Activated CD4-positive, CD25-positive, alpha-beta regulatory T cell treated with anti-CD3 and anti-CD28 coated beads, Interleukin-2, amount 50 U/mL, for 24 hours (primary cell): Measurements from ENCODE around the gene PTDSS2.
A peak's percentile ranks its signal among the peaks of the same experiment; 100 is the strongest.
"Not testable (repeated sequence)": the region's sequence is repeated elsewhere in the genome, so short reads cannot be mapped to it uniquely, and the experiment has no call there.

Experiments used
- ATAC-seq, 2 donors: fragments of 150-1000 bp; cut with Tn5 transposase; one replicate each; pipeline ENCODE4 v1.10.0; 2021; ENCODE audit warnings: mild to moderate bottlenecking in 1 of 2, moderate library complexity in 1 of 2

PTDSS2 gene

GRCh38 chr11:414318-414857, 35.7 kb upstream of the PTDSS2 start:
- ATAC-seq = peak; percentile 26 to 31

DNA sequence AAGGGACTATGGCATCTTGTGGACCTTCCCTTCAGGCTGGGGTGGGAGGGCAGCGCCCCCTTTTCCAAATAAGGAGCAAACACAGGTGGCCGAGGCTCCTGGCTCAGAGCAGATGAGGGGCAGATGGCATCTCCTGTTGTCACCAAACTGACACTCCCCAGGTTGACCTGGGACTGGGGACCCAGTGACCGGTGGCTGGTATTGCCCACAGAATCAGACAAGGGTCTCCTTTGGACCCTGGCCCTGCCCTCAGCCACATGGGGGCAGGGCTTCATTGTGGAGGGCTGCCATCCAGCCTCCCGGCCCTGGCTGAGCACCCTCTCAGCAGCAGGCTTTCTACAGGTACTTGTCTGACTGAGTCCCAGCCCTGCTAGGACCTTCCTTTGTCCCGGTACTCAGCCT, 34.4 kb upstream of the PTDSS2 start:
- no peak for ATAC-seq

- peak in 1 of 2 donors; percentile 3 for ATAC-seq
These were observed 33.9 kb upstream of the PTDSS2 start for GRCh38 chr11:416051-416756.

DNA sequence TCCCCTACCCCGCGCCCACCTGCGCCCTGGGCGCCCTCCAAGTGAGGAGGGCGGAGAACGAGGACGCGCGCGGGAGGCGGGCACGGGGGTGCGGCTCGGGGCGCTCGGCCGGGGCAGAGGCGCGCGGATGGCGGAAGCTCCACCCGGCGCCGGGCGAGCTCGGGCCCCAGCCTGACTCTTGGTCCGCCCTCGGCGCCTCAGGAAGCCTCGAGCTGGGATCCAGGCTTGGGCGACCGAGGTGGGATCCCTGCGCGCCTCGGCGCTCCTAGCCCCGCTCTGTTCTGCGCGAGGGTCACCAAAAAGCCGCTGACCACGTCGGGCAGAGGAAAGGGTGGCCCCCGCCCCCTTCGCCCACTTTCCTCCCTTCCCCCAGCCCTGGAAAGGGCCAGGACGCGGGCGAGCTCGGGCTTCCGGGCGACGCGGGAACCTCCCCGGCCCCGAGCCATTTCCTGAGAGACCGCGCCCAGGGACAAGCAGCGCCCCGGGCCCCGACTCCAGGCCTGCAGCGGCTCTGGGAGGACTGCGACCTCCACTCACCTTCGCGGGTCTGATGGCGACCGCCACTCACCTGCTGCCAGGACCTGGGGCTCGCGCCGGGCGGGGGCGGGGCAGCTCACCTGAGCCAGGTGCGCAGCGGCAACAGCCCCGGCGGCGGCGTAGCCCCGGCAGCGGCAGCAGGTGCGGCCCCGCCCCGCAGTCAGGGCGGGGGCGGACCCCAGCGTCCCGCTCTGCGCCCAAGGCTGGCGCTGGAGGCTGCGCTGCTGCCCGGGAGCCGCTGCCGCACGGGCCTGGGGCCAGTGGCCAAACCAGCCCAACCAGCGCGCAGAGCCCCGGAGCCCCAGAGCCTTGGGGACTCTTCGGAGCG, 33.1 kb upstream of the PTDSS2 start:
- ATAC-seq = peak; percentile 15 to 43

GRCh38 chr11:417652-418342, 32.3 kb upstream of the PTDSS2 start:
- no peak for ATAC-seq

DNA sequence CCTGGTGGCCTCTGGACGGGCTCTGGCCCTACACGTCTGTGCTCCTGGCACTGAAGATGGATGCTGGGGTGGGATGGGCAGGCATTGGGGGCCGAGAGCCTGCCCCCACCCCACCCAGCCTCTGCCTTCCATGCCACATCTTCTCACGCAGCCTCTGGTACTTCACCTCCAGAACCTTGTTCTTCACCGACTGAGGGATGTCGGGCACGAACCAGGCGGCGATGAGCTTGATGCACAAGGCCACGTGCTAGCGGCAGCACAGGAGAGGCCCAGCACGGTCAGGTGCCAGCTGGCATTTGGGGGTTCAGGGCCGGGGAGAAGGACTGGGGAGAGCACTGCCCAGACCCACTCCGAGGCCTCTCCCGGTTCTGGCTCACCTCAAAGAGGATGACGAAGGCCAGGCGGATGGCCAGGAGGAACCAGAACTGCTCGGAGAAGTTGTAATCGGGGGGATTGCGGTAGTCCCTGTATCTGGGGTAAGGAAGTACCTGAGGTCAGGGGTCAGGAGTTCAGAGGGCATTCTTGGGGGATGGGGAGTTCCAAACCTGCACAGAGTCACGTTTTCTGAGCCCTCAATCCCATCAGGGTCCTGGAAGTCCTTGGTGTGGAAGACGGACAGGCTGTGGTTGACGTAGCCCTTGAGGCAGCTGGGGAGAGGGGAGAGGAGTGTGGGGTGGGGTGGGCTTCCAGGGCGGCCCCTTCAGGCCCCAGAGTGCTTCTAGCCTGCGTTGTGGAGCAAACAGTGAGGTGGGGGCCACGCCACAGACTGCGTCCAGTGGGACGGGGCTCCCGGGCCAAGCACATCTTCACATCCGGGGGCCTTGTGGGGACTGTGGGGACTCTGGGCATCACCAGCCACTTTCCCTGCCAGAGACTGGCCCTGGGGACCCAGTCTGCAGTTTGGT, 31.5 kb upstream of the PTDSS2 start:
- ATAC-seq = no peak

DNA sequence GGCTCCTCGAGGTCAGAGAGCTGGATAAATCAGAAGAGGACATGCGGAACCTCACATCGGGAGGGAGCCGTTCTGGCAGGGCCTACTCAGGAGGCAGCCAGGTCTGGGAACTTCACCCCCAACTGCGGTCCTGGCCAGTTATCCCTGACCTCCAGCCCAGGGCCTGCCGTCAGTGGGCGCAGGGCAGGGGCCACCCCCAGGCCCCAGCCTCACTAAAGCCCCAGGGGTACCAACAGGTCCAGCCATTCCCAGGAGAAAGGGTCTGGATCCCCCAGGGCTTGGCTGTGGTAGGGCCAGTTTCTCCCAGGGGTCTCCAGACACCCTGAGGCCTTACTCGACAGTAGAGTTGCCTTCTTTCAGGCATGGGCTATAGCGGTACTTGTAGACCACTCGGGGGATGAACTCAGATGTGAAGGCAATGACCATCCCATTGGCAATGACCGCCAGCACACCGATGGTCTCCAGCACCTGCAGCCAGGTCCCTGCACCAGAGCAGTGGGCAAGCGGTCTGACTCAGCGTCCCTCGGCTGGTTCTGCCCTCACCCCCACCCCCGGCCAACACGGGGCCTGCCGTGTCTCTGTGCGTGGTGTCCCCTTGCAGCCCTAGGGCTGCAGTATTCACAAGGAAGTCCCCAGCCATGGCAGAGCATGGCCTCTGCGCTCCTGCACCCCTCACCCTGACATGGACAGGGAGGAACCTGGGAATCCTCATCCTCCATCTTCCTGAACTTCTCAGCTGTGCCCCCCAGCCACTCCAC, 30.7 kb upstream of the PTDSS2 start:
- ATAC-seq = no peak

GRCh38 chr11:420054-420910, 29.8 kb upstream of the PTDSS2 start:
- ATAC-seq = no peak

GRCh38 chr11:420911-421321, 29.2 kb upstream of the PTDSS2 start:
- no peak for ATAC-seq

DNA sequence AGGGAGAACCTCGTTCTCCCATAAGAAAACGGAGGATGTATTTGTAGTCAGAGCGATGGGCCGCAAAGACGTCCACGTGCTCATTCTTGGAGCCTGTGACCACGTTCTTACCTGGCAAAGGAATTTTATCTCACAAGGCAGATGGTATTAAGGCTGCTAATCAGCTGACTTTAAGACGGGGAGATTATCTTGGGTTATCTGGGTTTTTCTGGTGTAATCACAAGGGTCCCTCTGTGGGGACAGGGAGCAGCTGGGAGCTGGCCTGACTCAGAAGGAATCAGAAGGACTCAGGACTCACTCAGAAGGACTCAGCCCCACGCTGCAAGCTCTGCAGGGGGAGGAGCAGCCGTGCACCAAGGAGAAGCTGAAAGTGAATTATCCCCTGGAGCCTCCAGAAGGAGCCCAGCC, 27.8 kb upstream of the PTDSS2 start:
- ATAC-seq = no peak

GRCh38 chr11:424232-424631, 25.8 kb upstream of the PTDSS2 start:
- no peak for ATAC-seq

- ATAC-seq = not testable (repeated sequence)
These were observed 25.3 kb upstream of the PTDSS2 start for GRCh38 chr11:424766-425165.

DNA sequence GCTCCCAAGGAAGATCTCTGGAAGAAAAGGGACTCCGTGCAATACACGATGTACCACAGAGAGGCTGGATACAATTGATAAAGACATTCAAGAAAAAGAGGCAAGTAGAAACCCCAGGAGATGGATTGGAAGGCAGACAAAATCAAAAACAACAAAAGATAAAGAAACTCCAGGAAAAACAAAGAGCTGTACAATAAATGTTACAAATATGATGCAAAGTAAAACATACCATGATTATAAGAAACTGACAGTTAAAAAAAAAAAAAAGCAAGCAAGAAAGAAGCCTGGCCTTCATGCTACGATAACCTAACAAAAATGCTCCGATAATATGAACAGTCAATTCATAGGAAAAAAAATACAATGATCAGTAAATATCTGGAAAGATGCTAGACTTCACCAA, 24.8 kb upstream of the PTDSS2 start:
- ATAC-seq = no peak

DNA sequence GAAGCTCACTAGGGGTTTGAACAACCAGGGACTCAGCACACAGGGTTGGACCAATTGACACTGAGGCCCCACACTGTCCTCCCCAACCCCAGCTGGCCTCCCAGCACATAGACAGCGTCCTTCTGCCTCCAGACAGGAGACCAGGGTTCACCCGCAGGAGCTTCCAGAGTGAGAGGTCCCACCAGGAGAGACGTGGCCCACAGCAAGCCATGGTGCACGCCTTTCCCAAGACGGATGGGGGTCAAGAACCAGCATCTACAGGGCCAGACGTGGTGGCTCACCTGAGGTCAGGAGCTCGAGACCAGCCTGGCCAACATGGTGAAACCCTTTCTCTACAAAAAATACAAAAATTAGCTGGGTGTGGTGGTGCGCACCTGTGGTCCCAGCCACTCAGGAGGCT, 23.2 kb upstream of the PTDSS2 start:
- ATAC-seq = no peak

GRCh38 chr11:428295-428694, 21.8 kb upstream of the PTDSS2 start:
- no peak for ATAC-seq

- no peak for ATAC-seq
These were observed 20.7 kb upstream of the PTDSS2 start for GRCh38 chr11:429391-429790.

DNA sequence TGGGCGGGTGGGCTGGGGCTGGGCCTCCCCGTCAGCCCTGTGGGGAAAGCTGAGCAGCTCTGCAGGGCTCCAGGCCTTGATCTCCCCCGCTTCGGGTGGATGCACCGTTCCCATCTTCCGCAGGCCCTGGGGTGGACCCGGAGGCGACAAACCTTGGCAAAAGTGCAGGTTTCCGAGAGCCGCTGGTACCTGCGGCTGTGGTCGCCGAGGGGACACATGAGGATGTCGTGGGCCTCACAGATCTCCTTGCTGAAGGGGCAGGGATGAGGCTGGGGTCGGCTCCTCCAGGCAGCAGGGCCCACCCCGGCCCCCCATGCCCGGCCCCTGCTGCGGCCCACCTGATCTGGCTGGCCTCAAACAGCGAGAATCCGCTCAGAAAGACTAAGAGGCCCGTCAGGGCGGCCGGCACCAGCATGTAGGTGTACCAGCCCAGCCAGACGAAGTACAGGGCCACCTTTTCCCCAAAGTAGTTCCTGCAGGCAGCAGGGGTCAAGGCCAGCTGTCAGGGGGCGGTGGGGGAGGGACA, 20.1 kb upstream of the PTDSS2 start:
- ATAC-seq = no peak

DNA sequence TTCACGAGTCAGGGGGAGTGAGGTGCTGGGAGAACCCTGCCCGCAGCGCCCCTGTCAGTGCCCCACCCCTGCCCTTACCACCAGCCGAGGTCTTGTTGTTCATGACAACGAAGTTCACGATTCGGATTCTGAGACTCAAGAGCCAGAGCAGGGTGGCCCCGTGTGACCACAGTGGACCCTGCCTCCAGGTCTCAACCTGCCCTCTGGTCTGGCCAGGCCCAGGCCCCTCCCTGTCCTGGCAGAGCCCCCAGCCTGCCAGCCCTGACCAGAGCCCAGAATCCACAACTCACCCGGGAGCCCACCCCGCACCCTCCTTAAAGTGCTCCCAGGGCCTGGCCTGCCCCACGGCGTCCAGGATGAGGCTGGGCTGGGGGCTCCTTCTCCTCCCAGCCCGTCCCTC, 18.2 kb upstream of the PTDSS2 start:
- ATAC-seq = no peak

DNA sequence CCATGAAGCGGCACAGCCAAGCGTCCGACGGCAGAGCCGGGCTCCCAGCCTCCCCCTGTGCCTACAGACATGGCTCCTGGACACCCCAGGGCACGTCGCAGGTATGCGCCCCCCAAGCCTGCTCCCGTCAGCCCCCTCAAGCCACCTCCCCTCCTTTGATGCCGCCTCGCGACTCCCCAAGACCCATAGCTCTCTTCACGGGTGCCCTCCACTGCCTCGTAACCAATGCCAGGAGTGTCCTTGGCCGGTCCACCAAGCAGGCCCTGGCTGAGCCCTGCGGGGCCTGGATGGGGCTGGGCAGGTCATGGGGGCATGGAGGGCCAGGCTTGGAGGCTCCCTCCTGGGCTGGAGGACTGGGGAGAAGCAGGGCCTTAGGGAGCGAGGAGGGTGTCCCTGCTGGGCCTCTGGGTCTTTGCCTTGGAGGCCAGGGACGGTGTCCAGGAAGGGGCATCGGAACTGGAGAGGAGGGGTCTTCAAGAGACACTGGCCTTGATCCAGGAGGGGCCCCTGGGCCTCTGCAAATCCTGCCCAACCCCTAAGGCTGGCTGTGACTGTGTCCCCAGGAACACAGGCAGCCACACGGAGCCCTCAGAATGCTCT, 17.5 kb upstream of the PTDSS2 start:
- no peak for ATAC-seq

- no peak for ATAC-seq
These were observed 17.0 kb upstream of the PTDSS2 start for GRCh38 chr11:433111-433510.
